NK-92 treated with Interleukin-12 subunit alpha and Interleukin-12 subunit beta, amount 100 ng/mL, for 24 hours (cell line): ENCODE data around the gene SLAIN1.
A peak's percentile ranks its signal among the peaks of the same experiment; 100 is the strongest.

Experiments used
- DNase-seq: peaks from one replicate; lab custom pipeline; 2025; lab: John Stamatoyannopoulos, UW

SLAIN1 gene

GRCh38 chr13:77751513-77752456 is 54.3 kb downstream of the SLAIN1 start:
- no peak for DNase-seq

GRCh38 chr13:77752512-77753069 is 55.1 kb downstream of the SLAIN1 start:
- no peak for DNase-seq

GRCh38 chr13:77760893-77761292 is 63.4 kb downstream of the SLAIN1 start:
- DNase-seq, result no peak

GRCh38 chr13:77767413-77767812 is 69.9 kb downstream of the SLAIN1 start:
- DNase-seq, result no peak

GRCh38 chr13:77774181-77774580 is 76.7 kb downstream of the SLAIN1 start:
- DNase-seq, result no peak

- DNase-seq, result no peak
Observed at GRCh38 chr13:77776704-77777103, 79.2 kb downstream of the SLAIN1 start.

GRCh38 chr13:77779552-77780272 is 82.2 kb downstream of the SLAIN1 start:
- peak; percentile 9 for DNase-seq

GRCh38 chr13:77781808-77782207 is 84.3 kb downstream of the SLAIN1 start:
- no peak for DNase-seq

- no peak for DNase-seq
Observed at GRCh38 chr13:77784515-77784914, 87.0 kb downstream of the SLAIN1 start.

- no peak for DNase-seq
Observed at GRCh38 chr13:77786695-77787287, 89.3 kb downstream of the SLAIN1 start.

- DNase-seq, result no peak
Observed at GRCh38 chr13:77789376-77789775, 91.9 kb downstream of the SLAIN1 start.

- no peak for DNase-seq
Observed at GRCh38 chr13:77800219-77800618, 102.7 kb downstream of the SLAIN1 start.

- no peak for DNase-seq
Observed at GRCh38 chr13:77806518-77806917, 109.0 kb downstream of the SLAIN1 start.

GRCh38 chr13:77807431-77808135 is 110.1 kb downstream of the SLAIN1 start:
- DNase-seq, result no peak

- no peak for DNase-seq
Observed at GRCh38 chr13:77810430-77810829, 112.9 kb downstream of the SLAIN1 start.

GRCh38 chr13:77810878-77811277 is 113.4 kb downstream of the SLAIN1 start:
- DNase-seq, result no peak

- no peak for DNase-seq
Observed at GRCh38 chr13:77811381-77811780, 113.9 kb downstream of the SLAIN1 start.

- no peak for DNase-seq
Observed at GRCh38 chr13:77811981-77812380, 114.5 kb downstream of the SLAIN1 start.
